Left ventricle myocardium inferior (tissue), 1 donor: ENCODE data around the gene SDK1. TPM values are rescaled to one million over a fixed set of nuclear protein-coding genes. Genes with fewer than 3 reads are reported as not detected.

Experiments
- DNase-seq: peaks from one replicate; pipeline ENCODE4 v3.0.0-alpha.2; 2020
- H3K27ac ChIP-seq: fragments of 200-600 bp; replicated peaks from 2 replicates; pipeline ENCODE4 v1.8.0; 2021
- H3K27me3 ChIP-seq: fragments of 200-600 bp; 2 replicates; pipeline ENCODE4 v1.8.0; 2021; ENCODE audit warnings: low read depth
- H3K36me3 ChIP-seq: fragments of 200-600 bp; 2 replicates; pipeline ENCODE4 v1.8.0; 2021
- H3K4me1 ChIP-seq: fragments of 200-600 bp; 2 replicates; pipeline ENCODE4 v1.8.0; 2021
- H3K4me3 ChIP-seq: fragments of 200-600 bp; 2 replicates; pipeline ENCODE4 v1.8.0; 2021; ENCODE audit warnings: mild to moderate bottlenecking, moderate library complexity
- H3K9me3 ChIP-seq: fragments of 200-600 bp; replicated peaks from 2 replicates; pipeline ENCODE4 v1.8.0; 2021
- intact Hi-C: fragments of 100-400 bp; cut with micrococcal nuclease; formaldehyde crosslinking; loops from one replicate; pipeline ENCODE4 v1.11.0; 2022
- total RNA-seq: library from RNA; stranded (reverse); fragmentation: NEBNext Ultra II Directional; extraction: Animal tissue kit (Norgen Biotek cat#: 25700); gene quantifications from one replicate; pipeline ENCODE4 v1.2.1, GENCODE V29; 2021
- TF ChIP-seq, protein P1 (sequence below): fragments of 200-600 bp; IDR thresholded peaks from 2 replicates; pipeline ENCODE4 v1.8.0; 2021; ENCODE audit warnings: antibody characterized with exemption, mild to moderate bottlenecking, borderline replicate concordance
- donor health status: DM: no; HTN: yes; CAD: no; lungs with severe emphysema.

Gene SDK1
- total RNA-seq, 1 donor from 2014 or later: 1.3 TPM

DNA sequence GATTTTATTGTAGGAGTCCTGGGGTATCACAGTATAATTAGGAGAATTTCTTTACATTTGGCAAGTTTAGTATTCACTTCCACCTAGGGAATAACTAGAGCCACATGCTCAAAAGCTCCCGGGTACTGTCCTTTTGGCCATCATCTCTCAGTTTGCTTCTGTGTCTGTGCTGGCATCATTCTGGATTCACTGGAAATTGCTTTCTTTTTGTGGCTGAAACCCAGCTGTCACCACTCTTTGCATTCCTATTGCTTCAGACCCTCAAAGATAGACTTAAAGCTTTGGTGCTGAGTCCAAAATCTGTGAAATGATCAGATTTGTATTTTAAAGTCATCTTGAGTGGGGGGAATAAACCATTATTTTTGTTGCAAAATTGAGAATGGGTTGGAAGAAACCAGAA, 8.9 kb downstream of the SDK1 start:
- DNase-seq: no peak
- Histone ChIP-seq H3K4me1 (no peaks in the 10 kb centered on the region), H3K27ac (no peak overlapping the region), H3K9me3 (no peaks in the 10 kb centered on the region), H3K4me3 (no peak overlapping the region), H3K36me3 (no peaks in the 10 kb centered on the region), H3K27me3 (peaks cover 11% of the 10 kb centered on the region)
- intact Hi-C loops: no loop called here
- TF ChIP-seq, protein P1, sequence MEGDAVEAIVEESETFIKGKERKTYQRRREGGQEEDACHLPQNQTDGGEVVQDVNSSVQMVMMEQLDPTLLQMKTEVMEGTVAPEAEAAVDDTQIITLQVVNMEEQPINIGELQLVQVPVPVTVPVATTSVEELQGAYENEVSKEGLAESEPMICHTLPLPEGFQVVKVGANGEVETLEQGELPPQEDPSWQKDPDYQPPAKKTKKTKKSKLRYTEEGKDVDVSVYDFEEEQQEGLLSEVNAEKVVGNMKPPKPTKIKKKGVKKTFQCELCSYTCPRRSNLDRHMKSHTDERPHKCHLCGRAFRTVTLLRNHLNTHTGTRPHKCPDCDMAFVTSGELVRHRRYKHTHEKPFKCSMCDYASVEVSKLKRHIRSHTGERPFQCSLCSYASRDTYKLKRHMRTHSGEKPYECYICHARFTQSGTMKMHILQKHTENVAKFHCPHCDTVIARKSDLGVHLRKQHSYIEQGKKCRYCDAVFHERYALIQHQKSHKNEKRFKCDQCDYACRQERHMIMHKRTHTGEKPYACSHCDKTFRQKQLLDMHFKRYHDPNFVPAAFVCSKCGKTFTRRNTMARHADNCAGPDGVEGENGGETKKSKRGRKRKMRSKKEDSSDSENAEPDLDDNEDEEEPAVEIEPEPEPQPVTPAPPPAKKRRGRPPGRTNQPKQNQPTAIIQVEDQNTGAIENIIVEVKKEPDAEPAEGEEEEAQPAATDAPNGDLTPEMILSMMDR: no peak

DNA sequence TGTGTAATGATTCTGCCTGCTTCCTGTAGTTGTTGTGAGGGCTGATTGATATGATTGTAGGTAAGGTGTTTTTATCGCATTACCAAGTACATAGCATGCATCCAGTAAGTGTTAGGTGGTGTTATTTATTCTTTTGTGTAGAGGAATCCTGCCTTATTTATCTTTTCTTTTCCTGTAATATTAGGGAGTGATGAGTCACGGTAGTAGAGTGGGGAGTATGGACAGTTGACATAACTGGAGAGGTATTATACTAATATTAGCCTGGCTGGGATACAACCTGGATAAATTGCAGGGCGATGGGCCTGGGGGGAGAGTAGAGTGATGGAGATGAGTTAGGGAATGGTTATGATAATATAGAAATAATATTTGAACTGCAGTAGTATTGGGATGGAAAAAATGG, 9.8 kb downstream of the SDK1 start:
- H3K4me3 ChIP-seq: no peak overlapping the region
- no peaks in the 10 kb centered on the region for H3K9me3 ChIP-seq
- H3K4me1 ChIP-seq: no peaks in the 10 kb centered on the region
- H3K27ac ChIP-seq: no peak overlapping the region
- intact Hi-C loops: no loop called here
- no peaks in the 10 kb centered on the region for H3K36me3 ChIP-seq
- TF ChIP-seq, protein P1: no peak
- DNase-seq: no peak
- H3K27me3 ChIP-seq: peaks cover 11% of the 10 kb centered on the region

DNA sequence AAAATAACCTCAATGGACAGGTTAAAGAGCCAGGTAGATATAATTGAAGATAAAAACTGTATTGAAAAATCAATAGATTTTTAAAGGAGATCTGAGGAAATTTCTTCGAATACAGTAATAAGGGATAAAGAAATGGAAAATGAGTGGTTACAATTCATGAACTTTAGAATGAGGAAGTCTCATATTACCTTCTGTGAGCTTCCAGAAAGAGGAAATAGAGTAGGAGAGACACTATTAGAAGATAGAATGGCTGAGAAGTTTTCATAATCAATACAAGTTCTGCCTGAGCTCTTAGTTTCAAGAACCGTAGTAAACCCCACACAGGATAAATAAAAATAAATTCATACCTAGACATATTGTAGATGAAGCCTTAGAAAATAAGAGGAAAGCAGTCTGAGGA, 11.5 kb downstream of the SDK1 start:
- no peak overlapping the region for H3K4me3 ChIP-seq
- H3K27me3 ChIP-seq: peaks cover 11% of the 10 kb centered on the region
- no peaks in the 10 kb centered on the region for H3K9me3 ChIP-seq
- intact Hi-C loops: no loop called here
- no peak for DNase-seq
- no peaks in the 10 kb centered on the region for H3K36me3 ChIP-seq
- H3K27ac ChIP-seq: no peak overlapping the region
- TF ChIP-seq, protein P1: no peak
- no peaks in the 10 kb centered on the region for H3K4me1 ChIP-seq

DNA sequence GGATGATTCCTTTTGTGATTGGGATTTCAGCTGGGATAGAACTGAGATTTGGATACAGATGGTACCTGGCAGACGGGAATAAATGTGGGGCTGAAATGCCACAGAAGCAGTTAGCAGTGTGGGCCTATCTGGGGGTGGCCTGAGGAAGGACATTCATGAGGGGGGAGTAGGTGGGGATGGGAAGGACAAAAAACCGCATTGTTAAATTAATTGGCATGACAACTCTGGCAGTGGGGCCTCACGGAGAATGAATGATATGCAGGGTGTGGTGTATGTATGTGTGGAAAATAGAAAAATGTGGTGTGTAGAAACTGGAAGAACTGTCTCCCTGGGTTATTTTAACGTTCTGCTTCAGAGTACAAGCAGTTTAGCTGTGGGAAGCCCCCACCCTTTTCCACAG, 17.8 kb downstream of the SDK1 start:
- H3K27me3 ChIP-seq: no peaks in the 10 kb centered on the region
- no peaks in the 10 kb centered on the region for H3K4me1 ChIP-seq
- H3K9me3 ChIP-seq: peaks cover 11% of the 10 kb centered on the region
- H3K27ac ChIP-seq: no peak overlapping the region
- no peaks in the 10 kb centered on the region for H3K36me3 ChIP-seq
- intact Hi-C loops: no loop called here
- H3K4me3 ChIP-seq: no peak overlapping the region
- TF ChIP-seq, protein P1: no peak
- no peak for DNase-seq

DNA sequence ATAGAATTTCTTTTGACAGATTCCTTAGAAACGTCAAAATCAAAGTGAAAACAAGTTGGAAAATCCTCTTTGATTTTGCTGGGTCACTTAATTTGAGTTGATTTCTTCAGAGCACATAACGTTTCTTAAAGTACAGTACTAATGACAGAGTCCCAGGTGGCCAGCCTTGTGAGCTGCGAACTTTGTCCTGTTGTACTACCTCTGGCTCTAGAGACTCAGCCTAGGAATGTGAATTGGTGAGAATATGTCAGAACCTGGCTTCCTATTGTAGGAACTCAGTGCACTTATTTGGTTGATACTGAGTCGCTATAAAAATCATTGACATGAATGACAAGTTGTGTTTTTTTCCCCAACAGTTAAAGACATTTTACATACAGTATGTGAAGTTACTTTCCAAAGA, 20.2 kb downstream of the SDK1 start:
- H3K4me1 ChIP-seq: no peaks in the 10 kb centered on the region
- no peak for DNase-seq
- no peak overlapping the region for H3K27ac ChIP-seq
- intact Hi-C loops: no loop called here
- peaks cover 11% of the 10 kb centered on the region for H3K9me3 ChIP-seq
- H3K36me3 ChIP-seq: no peaks in the 10 kb centered on the region
- no peak overlapping the region for H3K4me3 ChIP-seq
- TF ChIP-seq, protein P1: no peak
- H3K27me3 ChIP-seq: no peaks in the 10 kb centered on the region

DNA sequence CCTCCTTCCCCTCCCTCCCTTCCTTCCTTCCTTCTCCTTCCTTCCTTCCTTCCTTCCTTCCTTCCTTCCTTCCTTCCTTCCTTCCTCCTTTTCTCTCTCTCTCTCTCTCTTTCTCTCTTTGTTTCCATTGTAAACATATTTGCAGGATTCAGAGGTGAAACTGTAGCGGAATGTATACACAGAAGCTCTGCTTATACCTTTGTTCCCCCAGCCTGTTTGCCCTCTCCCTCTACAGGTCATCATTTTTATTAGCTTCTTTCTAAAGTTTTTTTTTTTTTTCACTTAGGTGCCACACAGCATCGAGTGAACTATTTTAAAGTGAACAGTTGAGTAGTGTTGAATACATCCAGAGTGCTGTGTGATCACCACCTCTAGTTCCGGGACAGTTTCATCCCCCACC, 20.7 kb downstream of the SDK1 start:
- no peaks in the 10 kb centered on the region for H3K4me1 ChIP-seq
- H3K4me3 ChIP-seq: no peak overlapping the region
- intact Hi-C loops: no loop called here
- H3K27me3 ChIP-seq: no peaks in the 10 kb centered on the region
- TF ChIP-seq, protein P1: no peak
- DNase-seq: no peak
- H3K27ac ChIP-seq: no peak overlapping the region
- H3K36me3 ChIP-seq: no peaks in the 10 kb centered on the region
- peaks cover 11% of the 10 kb centered on the region for H3K9me3 ChIP-seq
